HUES48 (cell line): ENCODE measurements around the gene THTPA.

Source experiments
- H3K27ac ChIP-seq: one replicate; pipeline ENCODE4 v1.7.0; 2013; ENCODE audit warnings: low read depth, low read length, inconsistent platforms
- H3K27me3 ChIP-seq: 2 replicates; pipeline ENCODE4 v1.6.1; 2013; ENCODE audit warnings: mild to moderate bottlenecking, low read length; ENCODE audit not compliant: control insufficient read depth, insufficient read depth
- H3K36me3 ChIP-seq: 2 replicates; pipeline ENCODE4 v1.6.1; 2013; ENCODE audit warnings: low read length; ENCODE audit not compliant: control insufficient read depth, insufficient read depth
- H3K4me1 ChIP-seq: 2 replicates; pipeline ENCODE4 v1.6.1; 2013; ENCODE audit warnings: mild to moderate bottlenecking, low read length; ENCODE audit not compliant: control insufficient read depth, insufficient read depth
- H3K4me3 ChIP-seq: 2 replicates; pipeline ENCODE4 v1.5.1; 2013; ENCODE audit warnings: mild to moderate bottlenecking, low read depth, low read length
- H3K9ac ChIP-seq: 2 replicates; pipeline ENCODE4 v1.6.1; 2013; ENCODE audit warnings: mild to moderate bottlenecking, low read depth, low read length, moderate library complexity
- H3K9me3 ChIP-seq: 2 replicates; pipeline ENCODE4 v1.6.1; 2013; ENCODE audit warnings: low read length; ENCODE audit not compliant: control insufficient read depth, insufficient read depth

The THTPA gene

GRCh38 chr14:23522643-23523198, 33.4 kb upstream of the THTPA start:
- Histone ChIP-seq H3K27me3 (no peaks in the 10 kb centered on the region), H3K4me1 (peaks cover 28% of the 10 kb centered on the region), H3K9me3 (no peaks in the 10 kb centered on the region), H3K9ac (no peak overlapping the region), H3K36me3 (peaks cover 38% of the 10 kb centered on the region), H3K27ac (no peak overlapping the region), H3K4me3 (no peak overlapping the region)

- no peak overlapping the region for H3K27ac ChIP-seq
- no peak overlapping the region for H3K4me3 ChIP-seq
- peaks cover 44% of the 10 kb centered on the region for H3K36me3 ChIP-seq
- H3K27me3 ChIP-seq, result no peaks in the 10 kb centered on the region
- peaks cover 25% of the 10 kb centered on the region for H3K4me1 ChIP-seq
- no peak overlapping the region for H3K9ac ChIP-seq
- no peaks in the 10 kb centered on the region for H3K9me3 ChIP-seq
These were observed 32.6 kb upstream of the THTPA start for GRCh38 chr14:23523229-23524016.

- no peaks in the 10 kb centered on the region for H3K27me3 ChIP-seq
- peaks cover 14% of the 10 kb centered on the region; the same call in 1 of the 2 replicates for H3K4me1 ChIP-seq
- H3K9ac ChIP-seq, result no peak overlapping the region
- H3K4me3 ChIP-seq, result no peak overlapping the region
- H3K9me3 ChIP-seq, result no peaks in the 10 kb centered on the region
- no peak overlapping the region for H3K27ac ChIP-seq
- peaks cover 57% of the 10 kb centered on the region for H3K36me3 ChIP-seq
These were observed 31.1 kb upstream of the THTPA start for GRCh38 chr14:23524954-23525353.

GRCh38 chr14:23525611-23526010, 30.5 kb upstream of the THTPA start:
- Histone ChIP-seq H3K27ac (no peak overlapping the region), H3K27me3 (no peaks in the 10 kb centered on the region), H3K9ac (no peak overlapping the region), H3K36me3 (peaks cover 63% of the 10 kb centered on the region), H3K4me3 (no peak overlapping the region), H3K4me1 (peaks cover 9% of the 10 kb centered on the region; the same call in 1 of the 2 replicates), H3K9me3 (no peaks in the 10 kb centered on the region)

GRCh38 chr14:23528555-23528954, 27.5 kb upstream of the THTPA start:
- no peak overlapping the region for H3K9ac ChIP-seq
- H3K4me1 ChIP-seq, result peaks cover 9% of the 10 kb centered on the region; the same call in 1 of the 2 replicates
- no peaks in the 10 kb centered on the region for H3K27me3 ChIP-seq
- H3K4me3 ChIP-seq, result no peak overlapping the region
- no peaks in the 10 kb centered on the region for H3K9me3 ChIP-seq
- peaks cover 78% of the 10 kb centered on the region for H3K36me3 ChIP-seq
- H3K27ac ChIP-seq, result no peak overlapping the region

GRCh38 chr14:23529016-23529415, 27.1 kb upstream of the THTPA start:
- Histone ChIP-seq H3K27me3 (no peaks in the 10 kb centered on the region), H3K4me1 (peaks cover 9% of the 10 kb centered on the region; the same call in 1 of the 2 replicates), H3K9me3 (no peaks in the 10 kb centered on the region), H3K4me3 (no peak overlapping the region), H3K27ac (no peak overlapping the region), H3K9ac (no peak overlapping the region), H3K36me3 (peaks cover 81% of the 10 kb centered on the region)

GRCh38 chr14:23530375-23531055, 25.6 kb upstream of the THTPA start:
- no peak overlapping the region for H3K4me3 ChIP-seq
- H3K9ac ChIP-seq, result no peak overlapping the region
- H3K9me3 ChIP-seq, result no peaks in the 10 kb centered on the region
- H3K27me3 ChIP-seq, result no peaks in the 10 kb centered on the region
- peaks cover 9% of the 10 kb centered on the region; the same call in 1 of the 2 replicates for H3K4me1 ChIP-seq
- peaks cover 81% of the 10 kb centered on the region for H3K36me3 ChIP-seq
- no peak overlapping the region for H3K27ac ChIP-seq

GRCh38 chr14:23531391-23531790, 24.7 kb upstream of the THTPA start:
- no peak overlapping the region for H3K9ac ChIP-seq
- no peak overlapping the region for H3K4me3 ChIP-seq
- H3K36me3 ChIP-seq, result peaks cover 78% of the 10 kb centered on the region
- H3K27me3 ChIP-seq, result no peaks in the 10 kb centered on the region
- peaks cover 13% of the 10 kb centered on the region; the same call in 1 of the 2 replicates for H3K4me1 ChIP-seq
- no peaks in the 10 kb centered on the region for H3K9me3 ChIP-seq
- H3K27ac ChIP-seq, result no peak overlapping the region

- Histone ChIP-seq H3K27me3 (no peaks in the 10 kb centered on the region), H3K9ac (no peak overlapping the region), H3K4me1 (peaks cover 21% of the 10 kb centered on the region), H3K36me3 (peaks cover 66% of the 10 kb centered on the region), H3K4me3 (no peak overlapping the region), H3K9me3 (no peaks in the 10 kb centered on the region), H3K27ac (no peak overlapping the region)
These were observed 23.4 kb upstream of the THTPA start for GRCh38 chr14:23532658-23533057.

GRCh38 chr14:23533652-23534435, 22.2 kb upstream of the THTPA start:
- H3K4me3 ChIP-seq, result no peak overlapping the region
- no peak overlapping the region for H3K9ac ChIP-seq
- peaks cover 21% of the 10 kb centered on the region for H3K4me1 ChIP-seq
- no peaks in the 10 kb centered on the region for H3K27me3 ChIP-seq
- H3K36me3 ChIP-seq, result peaks cover 59% of the 10 kb centered on the region
- H3K27ac ChIP-seq, result no peak overlapping the region
- no peaks in the 10 kb centered on the region for H3K9me3 ChIP-seq
